GM12878 (cell line): ENCODE results near the gene KIF12. TPM values are rescaled to one million over a fixed set of nuclear protein-coding genes. Genes with fewer than 3 reads are reported as not detected.

Experiments
- ATAC-seq: fragments of 200-7000 bp; cut with Tn5 transposase; 3 replicates; pipeline ENCODE4 v1.9.1; 2020; ENCODE audit warnings: mild to moderate bottlenecking, moderate library complexity
- BruUV-seq: library from RNA; stranded (reverse); fragments of 400-500 nt; replicated peaks from 2 replicates; lab custom pipeline; 2021; lab: Mats Ljungman, UMichigan
- CTCF ChIA-PET: fragments of 300-600 bp; sonication (Branson Sonifier 250); formaldehyde crosslinking; extraction: SDS; loops from one replicate; lab custom pipeline; 2021; ENCODE audit warnings: inconsistent platforms; lab: Yijun Ruan, JAX
- POLR2A ChIA-PET: fragments of 350-600 bp; formaldehyde crosslinking; extraction: SDS; loops from one replicate; lab custom pipeline; 2021; ENCODE audit warnings: inconsistent platforms; lab: Charles Lee
- RAD21 ChIA-PET: fragments of 300-600 bp; sonication (Branson Sonifier 250); formaldehyde crosslinking; loops from one replicate; lab custom pipeline; 2023; ENCODE audit warnings: antibody characterized with exemption; ENCODE audit not compliant: unreplicated experiment; lab: Charles Lee
- SMC1A ChIA-PET: fragments of 300-600 bp; sonication (Branson Sonifier 250); formaldehyde crosslinking; loops from one replicate; lab custom pipeline; 2023; ENCODE audit not compliant: unreplicated experiment, uncharacterized antibody; lab: Charles Lee
- DNase-seq: peaks from one replicate; pipeline ENCODE4 v3.0.0-alpha.2; 2011; ENCODE audit warnings: low read depth, low spot score
- FAIRE-seq: peaks from 3 replicates; lab custom pipeline; 2011; peaks lifted over from hg19 to GRCh38; lab: Jason Lieb, UNC
- H2AFZ ChIP-seq: 2 replicates; pipeline ENCODE4 v1.6.0; 2011; ENCODE audit warnings: low read depth, low read length, control low read depth; ENCODE audit not compliant: control insufficient read depth
- H3K27ac ChIP-seq: 2 replicates; pipeline ENCODE4 v1.5.1; 2011; ENCODE audit warnings: control low read depth; ENCODE audit not compliant: control insufficient read depth, insufficient read depth
- H3K27me3 ChIP-seq, 2 experiments: replicated peaks in 1 of 2; 2 replicates each; pipeline versions ENCODE4 v1.6.0 to v1.6.1; 2011; ENCODE audit warnings: low read length in 1 of 2; ENCODE audit not compliant: control insufficient read depth in 2 of 2, insufficient read depth in 2 of 2
- H3K36me3 ChIP-seq, 2 experiments: 2 replicates each; pipeline ENCODE4 v1.5.1; 2011; ENCODE audit warnings: low read length in 1 of 2; ENCODE audit not compliant: control insufficient read depth in 2 of 2, insufficient read depth in 2 of 2
- H3K4me1 ChIP-seq: 2 replicates; pipeline ENCODE4 v1.6.1; 2011; ENCODE audit warnings: mild to moderate bottlenecking, low read length, moderate library complexity, mixed read lengths; ENCODE audit not compliant: control insufficient read depth, insufficient read depth
- H3K4me2 ChIP-seq: 2 replicates; pipeline ENCODE4 v1.6.0; 2011; ENCODE audit warnings: control low read depth; ENCODE audit not compliant: control insufficient read depth, insufficient read depth
- H3K4me3 ChIP-seq: fragments of 200-600 bp; sonication (generic); 2 replicates; pipeline ENCODE4 v1.5.1; 2016
- H3K79me2 ChIP-seq: 2 replicates; pipeline ENCODE4 v1.6.0; 2011; ENCODE audit warnings: low read length; ENCODE audit not compliant: control insufficient read depth, insufficient read depth
- H3K9ac ChIP-seq: 2 replicates; pipeline ENCODE4 v1.8.0; 2011; ENCODE audit warnings: low read length, control low read depth, mixed read lengths; ENCODE audit not compliant: control insufficient read depth, insufficient read depth
- H3K9me3 ChIP-seq: replicated peaks from 3 replicates; pipeline ENCODE4 v1.5.1; 2011; ENCODE audit warnings: mild to moderate bottlenecking, low read length; ENCODE audit not compliant: control insufficient read depth, insufficient read depth
- H4K20me1 ChIP-seq: 2 replicates; pipeline ENCODE4 v1.6.0; 2011; ENCODE audit not compliant: control insufficient read depth, insufficient read depth
- BMI1 ChIP-seq: fragments of 450-650 bp; IDR thresholded peaks from 2 replicates; pipeline ENCODE4 v1.6.1; 2016; ENCODE audit warnings: mild to moderate bottlenecking, moderate library complexity, borderline replicate concordance
- FOS ChIP-seq: IDR thresholded peaks from 3 replicates; pipeline ENCODE4 v1.6.1; 2011; ENCODE audit warnings: borderline replicate concordance; ENCODE audit not compliant: insufficient read length; ENCODE audit errors: extremely low read depth
- HCFC1 ChIP-seq: fragments of 150-350 bp; IDR thresholded peaks from 2 replicates; pipeline ENCODE4 v1.6.1; 2014; ENCODE audit warnings: low read length
- KLF5 ChIP-seq: fragments of 450-650 bp; IDR thresholded peaks from 2 replicates; pipeline ENCODE4 v1.6.1; 2014; ENCODE audit warnings: mild to moderate bottlenecking; ENCODE audit not compliant: partially characterized antibody
- MTA2 ChIP-seq: fragments of 450-650 bp; IDR thresholded peaks from 2 replicates; pipeline ENCODE4 v1.6.1; 2016; ENCODE audit warnings: low read depth, mild to moderate bottlenecking, moderate library complexity
- NR2F1 ChIP-seq: fragments of 450-650 bp; conservative IDR thresholded peaks from 2 replicates; pipeline ENCODE4 v1.6.1; 2017; ENCODE audit warnings: mild to moderate bottlenecking
- RAD21 ChIP-seq: IDR thresholded peaks from 2 replicates; pipeline ENCODE4 v1.6.1; 2011; ENCODE audit warnings: mild to moderate bottlenecking, low read depth, low read length, moderate library complexity; ENCODE audit not compliant: insufficient read depth
- RAD51 ChIP-seq: fragments of 450-650 bp; IDR thresholded peaks from 2 replicates; pipeline ENCODE4 v1.6.1; 2016; ENCODE audit warnings: moderate library complexity, mild to moderate bottlenecking, inconsistent platforms
- RBBP5 ChIP-seq: fragments of 200-600 bp; sonication (generic); conservative IDR thresholded peaks from 2 replicates; pipeline ENCODE4 v1.6.1; 2016
- SIX5 ChIP-seq: IDR thresholded peaks from 2 replicates; pipeline ENCODE4 v1.6.1; 2011; ENCODE audit warnings: mild to moderate bottlenecking, low read depth, low read length, moderate library complexity; ENCODE audit not compliant: severe bottlenecking
- SKIL ChIP-seq: fragments of 450-650 bp; IDR thresholded peaks from 2 replicates; pipeline ENCODE4 v1.6.1; 2017; ENCODE audit warnings: mild to moderate bottlenecking, low read depth, inconsistent platforms; ENCODE audit not compliant: poor library complexity, severe bottlenecking
- WGBS: methylation state at CpG from one replicate; pipeline ENCODE4 v1.1.6; 2016; ENCODE audit warnings: low lambda C conversion rate; ENCODE audit not compliant: insufficient replicate concordance, insufficient coverage; ENCODE audit errors: missing lambda C conversion rate; 5-methylcytosine and 5-hydroxymethylcytosine counted together
- in situ Hi-C: fragments of 300-500 bp; cut with MboI; formaldehyde crosslinking; loops from 9 replicates; pipeline ENCODE4 v1.14.3; 2018; ENCODE audit warnings: mixed read lengths
- intact Hi-C: fragments of 100-400 bp; cut with micrococcal nuclease; formaldehyde crosslinking; loops from one replicate; pipeline ENCODE4 v1.14.2; 2022; ENCODE audit not compliant: unreplicated experiment
- polyA plus RNA-seq, 11 experiments: library from polyadenylated mRNA; depleted of rRNA in 4 of 11; unstranded in 6 of 11; stranded (reverse) in 5 of 11; fragments of >200 nt; fragmentation: Nextera tagmentation in 4 of 11; fragmentation: Illumina TruSeq in 1 of 11; extraction: Ambion mirVana in 4 of 11; extraction: Trizol in 1 of 11; gene quantifications; 1 replicate in 1 of 11; 2 replicates in 10 of 11; pipeline versions ENCODE4 v1.2.1 to v1.2.3, GENCODE V29; 2011 to 2016; ENCODE audit warnings: inconsistent platforms in 2 of 11, missing spikeins in 2 of 11, low read depth in 1 of 11
- total RNA-seq, 4 experiments: library from RNA; depleted of rRNA in 3 of 4; stranded (reverse); fragments of >200 nt in 3 of 4; fragmentation: Illumina TruSeq in 1 of 4; extraction: Trizol in 1 of 4; gene quantifications; 2 replicates each; pipeline versions ENCODE4 v1.2.1 to v1.2.3, GENCODE V29; 2013 to 2021

Gene KIF12
- total and polyA plus RNA-seq, 10 of the 15 experiments (the other 5 are each of a cell fraction or from before 2014, with no cell fraction given), result not detected

- TF ChIP-seq MTA2, result no peak
- TF ChIP-seq SKIL, result no peak
- TF ChIP-seq FOS, result no peak
- TF ChIP-seq RBBP5, result no peak
- no peak for TF ChIP-seq HCFC1
Observed at GRCh38 chr9:114057161-114057885, 41.8 kb downstream of the KIF12 start (continued).

- no TSS peak for BruUV-seq
- WGBS, result 56% methylated on average over 5 of the region's 5 CpGs
- Histone ChIP-seq H3K27me3 (no peaks in the 10 kb centered on the region), H3K4me2 (no peak overlapping the region), H3K9ac (no peak overlapping the region), H3K27ac (no peak overlapping the region), H4K20me1 (no peaks in the 10 kb centered on the region), H3K4me1 (no peaks in the 10 kb centered on the region), H3K36me3 (no peaks in the 10 kb centered on the region), H3K9me3 (no peaks in the 10 kb centered on the region), H3K4me3 (no peak overlapping the region), H3K79me2 (no peaks in the 10 kb centered on the region), H2AFZ (no peak overlapping the region)
- ChIA-PET CTCF (interaction anchor here (0.7 kb wide), 1 partner anchor 26 kb away, joined by 4 read pairs; no protein-coding TSS in a partner anchor), RAD21 (no interaction called here), POLR2A (no interaction called here), SMC1A (no interaction called here)
- ATAC-seq (no peak), FAIRE-seq (no peak), DNase-seq (no peak)
- intact Hi-C loops, result no loop called here
- TF ChIP-seq RAD21 (no peak), BMI1 (no peak), SIX5 (no peak), NR2F1 (no peak), RAD51 (no peak), KLF5 (no peak)
- in situ Hi-C loops, result no loop called here
Observed at GRCh38 chr9:114056527-114056926, 42.6 kb downstream of the KIF12 start.
